Myocyte (in vitro differentiated cells): ENCODE data around the gene BAG5. TPM values are rescaled to one million over a fixed set of nuclear protein-coding genes. Genes with fewer than 3 reads are reported as not detected.
"Not testable (repeated sequence)": the region's sequence is repeated elsewhere in the genome, so short reads cannot be mapped to it uniquely, and the experiment has no call there.

Experiments used
- DNase-seq: peaks from one replicate; pipeline ENCODE4 v3.0.0-alpha.2; 2012; ENCODE audit warnings: low read depth
- total RNA-seq: library from RNA; depleted of rRNA; stranded (reverse); fragments of >200 nt; gene quantifications from 2 replicates; pipeline ENCODE4 v1.2.3, GENCODE V29; 2014

Gene BAG5
- total RNA-seq, 1 donor from 2014 or later: 31.2 TPM

- DNase-seq: no peak
These were observed 27.2 kb downstream of the BAG5 start for GRCh38 chr14:103535081-103535890.

- DNase-seq: no peak
These were observed 27.8 kb downstream of the BAG5 start for GRCh38 chr14:103534576-103535061.

GRCh38 chr14:103533999-103534575 lies 28.4 kb downstream of the BAG5 start:
- DNase-seq: no peak

- no peak for DNase-seq
These were observed 29.1 kb downstream of the BAG5 start for GRCh38 chr14:103533137-103533998.

GRCh38 chr14:103532216-103533136 lies 30.0 kb downstream of the BAG5 start:
- DNase-seq: no peak

- no peak for DNase-seq
These were observed 30.8 kb downstream of the BAG5 start for GRCh38 chr14:103531421-103532215.

GRCh38 chr14:103530831-103531230 lies 31.6 kb downstream of the BAG5 start:
- no peak for DNase-seq

- no peak for DNase-seq
These were observed 32.1 kb downstream of the BAG5 start for GRCh38 chr14:103530390-103530789.

GRCh38 chr14:103529383-103530365 lies 32.8 kb downstream of the BAG5 start:
- DNase-seq: no peak

- DNase-seq: peak; percentile 88
These were observed 33.7 kb downstream of the BAG5 start, which contains the start of gene TRMT61A for GRCh38 chr14:103528587-103529382. Gene TRMT61A, plus strand, starts transcription at chr14:103529196. Its CDS starts 783 bp downstream, at chr14:103529979.

GRCh38 chr14:103528146-103528586 lies 34.3 kb downstream of the BAG5 start:
- DNase-seq: peak; percentile 73

GRCh38 chr14:103527408-103528145 lies 34.9 kb downstream of the BAG5 start:
- peak; percentile 65 for DNase-seq

GRCh38 chr14:103526914-103527248 lies 35.6 kb downstream of the BAG5 start:
- no peak for DNase-seq

- DNase-seq: no peak
These were observed 36.1 kb downstream of the BAG5 start for GRCh38 chr14:103526247-103526913.

GRCh38 chr14:103525430-103526246 lies 36.8 kb downstream of the BAG5 start:
- DNase-seq: not testable (repeated sequence)
